T follicular helper cell (primary cell): ENCODE data around the gene C16orf90.

Experiments used
- DNase-seq: peaks from one replicate; pipeline ENCODE4 v3.0.0-alpha.2; 2020; ENCODE audit warnings: low read depth

The C16orf90 gene

GRCh38 chr16:3461151-3461550 lies 34.1 kb downstream of the C16orf90 start:
- no peak for DNase-seq

- no peak for DNase-seq
Observed at GRCh38 chr16:3460585-3460984, 34.7 kb downstream of the C16orf90 start.

GRCh38 chr16:3460121-3460520 lies 35.2 kb downstream of the C16orf90 start:
- no peak for DNase-seq

GRCh38 chr16:3459401-3460090 lies 35.7 kb downstream of the C16orf90 start:
- no peak for DNase-seq

GRCh38 chr16:3458852-3459361 lies 36.4 kb downstream of the C16orf90 start:
- DNase-seq = no peak

GRCh38 chr16:3458278-3458851 lies 36.9 kb downstream of the C16orf90 start:
- DNase-seq = no peak

GRCh38 chr16:3457434-3458252 lies 37.6 kb downstream of the C16orf90 start:
- DNase-seq = peak; percentile 86

GRCh38 chr16:3454631-3455147 lies 40.6 kb downstream of the C16orf90 start:
- DNase-seq = no peak

GRCh38 chr16:3454093-3454492 lies 41.2 kb downstream of the C16orf90 start:
- DNase-seq = no peak

GRCh38 chr16:3444032-3444388 lies 51.3 kb downstream of the C16orf90 start:
- DNase-seq = no peak
